ENCODE results near the gene PODN.

Gene PODN

GRCh38 chr1:53133261-53134041 lies 71.4 kb downstream of the PODN start:
- Histone ChIP-seq H3K27me3 (no peaks in the 10 kb centered on the region), H3K9me3 (no peaks in the 10 kb centered on the region), H3K4me1 (no peaks in the 10 kb centered on the region), H3K36me3 (no peaks in the 10 kb centered on the region), H3K4me3 (ENCODE audit: low read depth, low read length) (no peak overlapping the region)
- no peak for TF ChIP-seq CTCF (IDR thresholded peaks at IDR 0.05; ENCODE audit: low read depth, low read length)
- no peak for DNase-seq

- Histone ChIP-seq H3K4me1 (no peaks in the 10 kb centered on the region), H3K36me3 (no peaks in the 10 kb centered on the region), H3K27me3 (no peaks in the 10 kb centered on the region), H3K9me3 (no peaks in the 10 kb centered on the region), H3K4me3 (ENCODE audit: low read depth, low read length) (no peak overlapping the region)
- TF ChIP-seq CTCF (IDR thresholded peaks at IDR 0.05; ENCODE audit: low read depth, low read length), result no peak
- no peak for DNase-seq
Measured at GRCh38 chr1:53134042-53134485, 72.1 kb downstream of the PODN start.
